MCF 10A (cell line): Measurements from ENCODE around the gene ABCA13. TPM values are rescaled to one million over a fixed set of nuclear protein-coding genes. Genes with fewer than 3 reads are reported as not detected.

Experiments
- BruUV-seq: library from RNA; stranded (reverse); fragments of 400-500 nt; replicated peaks from 2 replicates; lab custom pipeline; 2021; lab: Mats Ljungman, UMichigan
- CTCF ChIA-PET: fragments of 300-600 bp; sonication (Branson Sonifier 250); formaldehyde crosslinking; extraction: SDS; loops from one replicate; lab custom pipeline; 2021; ENCODE audit warnings: antibody characterized with exemption, inconsistent platforms; lab: Yijun Ruan, JAX
- POLR2A ChIA-PET: fragments of 300-600, 350-650 bp; sonication (Branson Sonifier 250); formaldehyde crosslinking; extraction: SDS; loops from one replicate; lab custom pipeline; 2020; ENCODE audit warnings: antibody characterized with exemption, inconsistent platforms; lab: Yijun Ruan, JAX
- DNase-seq: peaks from one replicate; pipeline ENCODE4 v3.0.0-alpha.2; 2018; ENCODE audit not compliant: unreplicated experiment
- H3K27ac Mint-ChIP-seq: one replicate; pipeline ENCODE4 v1.8.0; 2022; ENCODE audit warnings: mild to moderate bottlenecking, low read depth, mixed read lengths; ENCODE audit not compliant: unreplicated experiment
- H3K27me3 Mint-ChIP-seq: one replicate; pipeline ENCODE4 v1.8.0; 2022; ENCODE audit warnings: mixed read lengths; ENCODE audit not compliant: insufficient read depth, unreplicated experiment
- H3K36me3 Mint-ChIP-seq: one replicate; pipeline ENCODE4 v1.8.0; 2022; ENCODE audit warnings: mild to moderate bottlenecking, moderate library complexity, mixed read lengths; ENCODE audit not compliant: insufficient read depth, unreplicated experiment
- H3K4me1 Mint-ChIP-seq: one replicate; pipeline ENCODE4 v1.8.0; 2022; ENCODE audit warnings: mixed read lengths; ENCODE audit not compliant: insufficient read depth, unreplicated experiment
- H3K4me3 Mint-ChIP-seq: one replicate; pipeline ENCODE4 v1.8.0; 2022; ENCODE audit warnings: mild to moderate bottlenecking, moderate library complexity, mixed read lengths; ENCODE audit not compliant: unreplicated experiment
- H3K9me3 Mint-ChIP-seq: one replicate; pipeline ENCODE4 v1.8.0; 2022; ENCODE audit warnings: mixed read lengths; ENCODE audit not compliant: unreplicated experiment
- intact Hi-C: fragments of 100-400 bp; cut with micrococcal nuclease; formaldehyde crosslinking; loops from 2 replicates; pipeline ENCODE4 v1.14.1; 2022
- total RNA-seq: library from RNA; stranded (reverse); gene quantifications from 2 replicates; pipeline ENCODE4 v1.2.3, GENCODE V29; 2022
- TF ChIP-seq, protein P1 (sequence below): fragments of 200-600 bp; IDR thresholded peaks from one replicate; pipeline ENCODE4 v1.8.0; 2022; ENCODE audit warnings: antibody characterized with exemption, mild to moderate bottlenecking; ENCODE audit not compliant: unreplicated experiment

Gene ABCA13
- total RNA-seq, 1 experiment from 2014 or later, result 0.30 TPM

DNA sequence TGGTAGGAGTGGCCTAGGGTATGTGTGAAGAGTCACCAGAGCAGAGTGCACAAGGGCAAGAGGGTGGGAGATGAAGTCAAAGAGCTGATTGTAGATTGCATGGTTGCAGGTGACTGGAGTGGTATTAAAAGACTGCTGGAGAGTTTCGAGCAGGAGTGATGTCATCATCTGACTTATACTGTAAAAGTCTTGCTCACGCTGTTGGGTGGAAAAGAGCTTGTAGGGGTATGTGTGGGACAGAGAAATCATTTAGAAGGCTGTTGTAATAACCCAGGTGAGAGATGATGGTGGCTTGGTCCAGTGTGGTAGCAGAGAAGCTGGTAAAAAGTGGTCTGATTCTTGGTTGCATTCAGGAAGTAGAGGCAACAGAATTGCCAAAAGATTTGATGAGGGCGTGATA, 184.1 kb downstream of the ABCA13 start:
- POLR2A ChIA-PET, result no interaction called here
- no peaks in the 10 kb centered on the region for H3K27me3 Mint-ChIP-seq
- H3K4me1 Mint-ChIP-seq, result no peaks in the 10 kb centered on the region
- CTCF ChIA-PET, result interaction anchor here (2.2 kb wide), 1 partner anchor 19 kb away, joined by 8 read pairs; no protein-coding TSS in a partner anchor
- H3K4me3 Mint-ChIP-seq, result no peak overlapping the region
- intact Hi-C loops, result no loop called here
- TF ChIP-seq, protein P1, sequence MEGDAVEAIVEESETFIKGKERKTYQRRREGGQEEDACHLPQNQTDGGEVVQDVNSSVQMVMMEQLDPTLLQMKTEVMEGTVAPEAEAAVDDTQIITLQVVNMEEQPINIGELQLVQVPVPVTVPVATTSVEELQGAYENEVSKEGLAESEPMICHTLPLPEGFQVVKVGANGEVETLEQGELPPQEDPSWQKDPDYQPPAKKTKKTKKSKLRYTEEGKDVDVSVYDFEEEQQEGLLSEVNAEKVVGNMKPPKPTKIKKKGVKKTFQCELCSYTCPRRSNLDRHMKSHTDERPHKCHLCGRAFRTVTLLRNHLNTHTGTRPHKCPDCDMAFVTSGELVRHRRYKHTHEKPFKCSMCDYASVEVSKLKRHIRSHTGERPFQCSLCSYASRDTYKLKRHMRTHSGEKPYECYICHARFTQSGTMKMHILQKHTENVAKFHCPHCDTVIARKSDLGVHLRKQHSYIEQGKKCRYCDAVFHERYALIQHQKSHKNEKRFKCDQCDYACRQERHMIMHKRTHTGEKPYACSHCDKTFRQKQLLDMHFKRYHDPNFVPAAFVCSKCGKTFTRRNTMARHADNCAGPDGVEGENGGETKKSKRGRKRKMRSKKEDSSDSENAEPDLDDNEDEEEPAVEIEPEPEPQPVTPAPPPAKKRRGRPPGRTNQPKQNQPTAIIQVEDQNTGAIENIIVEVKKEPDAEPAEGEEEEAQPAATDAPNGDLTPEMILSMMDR, result no peak
- no peak for DNase-seq
- BruUV-seq, result no TSS peak
- H3K27ac Mint-ChIP-seq, result no peak overlapping the region
- no peaks in the 10 kb centered on the region for H3K9me3 Mint-ChIP-seq
- H3K36me3 Mint-ChIP-seq, result no peaks in the 10 kb centered on the region

- H3K4me1 Mint-ChIP-seq, result peaks cover 15% of the 10 kb centered on the region
- no peaks in the 10 kb centered on the region for H3K36me3 Mint-ChIP-seq
- no peaks in the 10 kb centered on the region for H3K9me3 Mint-ChIP-seq
- no peaks in the 10 kb centered on the region for H3K27me3 Mint-ChIP-seq
- POLR2A ChIA-PET, result no interaction called here
- TF ChIP-seq, protein P1, result no peak
- no peak overlapping the region for H3K4me3 Mint-ChIP-seq
- intact Hi-C loops, result no loop called here
- BruUV-seq, result no TSS peak
- no peak for DNase-seq
- CTCF ChIA-PET, result interaction anchor here (0.6 kb wide), 1 partner anchor 148 kb away, joined by 3 read pairs; no protein-coding TSS in a partner anchor
- no peak overlapping the region for H3K27ac Mint-ChIP-seq
Measured at GRCh38 chr7:48360574-48360973, 189.3 kb downstream of the ABCA13 start.

DNA sequence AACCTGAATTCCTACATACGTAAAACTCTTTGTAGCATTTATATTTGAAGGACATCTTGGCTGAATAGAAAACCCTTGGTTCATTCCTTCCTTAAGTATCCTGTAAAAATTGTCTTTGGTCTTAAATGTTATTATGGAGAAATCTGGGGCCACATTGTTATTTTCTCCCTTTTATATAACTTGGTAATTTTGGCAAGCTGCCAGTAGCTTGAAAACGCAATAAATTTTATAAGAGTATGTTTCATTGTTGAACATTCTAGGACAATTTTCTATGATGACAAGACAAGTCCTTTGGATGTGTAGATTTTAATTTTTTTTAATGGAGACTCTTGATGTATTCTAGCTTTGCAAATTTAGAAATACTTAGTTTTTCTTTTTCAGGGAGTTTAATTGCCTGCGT, 191.9 kb downstream of the ABCA13 start:
- TF ChIP-seq, protein P1, result no peak
- no peak for DNase-seq
- BruUV-seq, result no TSS peak
- ChIA-PET CTCF (interaction anchor here (0.6 to 1.9 kb wide), 3 partner anchors 9 to 99 kb away, joined by 3 to 11 read pairs (median 4); no protein-coding TSS in a partner anchor), POLR2A (interaction anchor here (0.7 kb wide), 1 partner anchor 10 kb away, joined by 3 read pairs; no protein-coding TSS in a partner anchor)
- no peaks in the 10 kb centered on the region for H3K9me3 Mint-ChIP-seq
- H3K4me1 Mint-ChIP-seq, result peaks cover 23% of the 10 kb centered on the region
- no peaks in the 10 kb centered on the region for H3K36me3 Mint-ChIP-seq
- no peaks in the 10 kb centered on the region for H3K27me3 Mint-ChIP-seq
- intact Hi-C loops, result no loop called here
- H3K4me3 Mint-ChIP-seq, result no peak overlapping the region
- no peak overlapping the region for H3K27ac Mint-ChIP-seq

- Mint-ChIP-seq H3K4me1 (peaks cover 23% of the 10 kb centered on the region), H3K27ac (no peak overlapping the region), H3K27me3 (no peaks in the 10 kb centered on the region), H3K4me3 (no peak overlapping the region), H3K36me3 (no peaks in the 10 kb centered on the region), H3K9me3 (no peaks in the 10 kb centered on the region)
- no TSS peak for BruUV-seq
- ChIA-PET POLR2A (no interaction called here), CTCF (interaction anchor here (0.6 to 1.3 kb wide), 2 partner anchors 29 to 255 kb away, joined by 3 read pairs; no protein-coding TSS in a partner anchor)
- no peak for DNase-seq
- TF ChIP-seq, protein P1, result no peak
- intact Hi-C loops, result no loop called here
Measured at GRCh38 chr7:48365010-48365409, 193.8 kb downstream of the ABCA13 start.
